ENCODE data around the gene MINDY4B. TPM values are rescaled to one million over a fixed set of nuclear protein-coding genes. Genes with fewer than 3 reads are reported as not detected.

Gene MINDY4B
- total RNA-seq, 2 donors from 2014 or later = not detected

DNA sequence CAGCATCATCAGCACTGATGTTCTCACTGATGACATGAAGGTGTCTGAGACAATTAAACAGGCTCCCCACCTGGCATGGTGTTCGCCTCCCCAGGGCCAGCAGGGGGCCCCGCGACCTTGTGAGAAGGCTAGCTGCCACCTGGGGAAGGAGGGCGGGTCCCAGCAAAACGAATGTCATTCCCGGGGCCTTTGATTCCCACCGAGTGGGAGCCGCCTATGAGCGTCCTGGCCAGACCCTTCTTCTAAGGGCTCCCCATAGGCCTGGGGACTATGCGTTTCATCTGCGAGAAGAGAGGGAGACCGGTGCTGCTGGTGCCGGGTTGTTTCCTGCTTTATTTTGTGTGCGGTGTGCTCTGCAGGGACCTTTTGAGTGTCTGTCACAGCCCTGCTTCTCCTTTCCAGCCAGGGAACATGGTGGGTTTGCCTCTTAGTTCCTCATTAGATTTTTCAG lies 20.5 kb upstream of the MINDY4B start:
- TF ChIP-seq, protein P1, sequence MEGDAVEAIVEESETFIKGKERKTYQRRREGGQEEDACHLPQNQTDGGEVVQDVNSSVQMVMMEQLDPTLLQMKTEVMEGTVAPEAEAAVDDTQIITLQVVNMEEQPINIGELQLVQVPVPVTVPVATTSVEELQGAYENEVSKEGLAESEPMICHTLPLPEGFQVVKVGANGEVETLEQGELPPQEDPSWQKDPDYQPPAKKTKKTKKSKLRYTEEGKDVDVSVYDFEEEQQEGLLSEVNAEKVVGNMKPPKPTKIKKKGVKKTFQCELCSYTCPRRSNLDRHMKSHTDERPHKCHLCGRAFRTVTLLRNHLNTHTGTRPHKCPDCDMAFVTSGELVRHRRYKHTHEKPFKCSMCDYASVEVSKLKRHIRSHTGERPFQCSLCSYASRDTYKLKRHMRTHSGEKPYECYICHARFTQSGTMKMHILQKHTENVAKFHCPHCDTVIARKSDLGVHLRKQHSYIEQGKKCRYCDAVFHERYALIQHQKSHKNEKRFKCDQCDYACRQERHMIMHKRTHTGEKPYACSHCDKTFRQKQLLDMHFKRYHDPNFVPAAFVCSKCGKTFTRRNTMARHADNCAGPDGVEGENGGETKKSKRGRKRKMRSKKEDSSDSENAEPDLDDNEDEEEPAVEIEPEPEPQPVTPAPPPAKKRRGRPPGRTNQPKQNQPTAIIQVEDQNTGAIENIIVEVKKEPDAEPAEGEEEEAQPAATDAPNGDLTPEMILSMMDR (IDR thresholded peaks at IDR 0.05) = peak; percentile 13 to 72 (median 57)
- no peak for TF ChIP-seq POLR2A (IDR thresholded peaks at IDR 0.05)
- no peaks in the 10 kb centered on the region for H3K9me3 ChIP-seq
- intact Hi-C loops (cut with DNase I) = no loop called here
- 13% methylated on average over 14 of the region's 14 CpGs for WGBS, 2 donors
- no peak overlapping the region for H3K27ac ChIP-seq
- no peak overlapping the region for H3K4me3 ChIP-seq
- peaks cover 3% of the 10 kb centered on the region for H3K4me1 ChIP-seq
- DNase-seq (peak; percentile 43 to 65 (median 48)), ATAC-seq (peak; percentile 53)
- H3K27me3 ChIP-seq = no peaks in the 10 kb centered on the region
- no peaks in the 10 kb centered on the region for H3K36me3 ChIP-seq (replicated peaks in 1 of 2; ENCODE audit: insufficient read depth in 1 of 2, low read depth in 2 of 2)

DNA sequence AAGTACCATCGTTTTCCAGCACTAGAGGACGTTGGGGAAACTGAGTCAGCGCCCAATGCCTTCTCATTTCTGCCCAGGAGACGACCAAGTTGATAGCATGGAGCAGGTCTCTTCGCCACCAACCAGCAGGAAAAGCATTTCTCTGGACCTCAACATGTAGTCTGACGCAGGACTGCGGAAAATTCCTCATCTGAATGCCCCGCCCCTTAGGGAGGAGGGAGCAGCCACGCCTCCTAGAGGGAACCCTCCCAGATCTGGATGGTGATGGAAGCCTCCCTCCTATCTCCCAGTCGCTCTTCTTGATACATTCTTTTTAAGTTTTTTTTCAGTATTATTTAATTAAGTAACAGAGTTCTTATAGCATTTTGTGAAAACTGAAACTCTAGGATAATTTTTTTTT lies 17.4 kb upstream of the MINDY4B start:
- peak in 1 of 4 donors; percentile 17 for DNase-seq

DNA sequence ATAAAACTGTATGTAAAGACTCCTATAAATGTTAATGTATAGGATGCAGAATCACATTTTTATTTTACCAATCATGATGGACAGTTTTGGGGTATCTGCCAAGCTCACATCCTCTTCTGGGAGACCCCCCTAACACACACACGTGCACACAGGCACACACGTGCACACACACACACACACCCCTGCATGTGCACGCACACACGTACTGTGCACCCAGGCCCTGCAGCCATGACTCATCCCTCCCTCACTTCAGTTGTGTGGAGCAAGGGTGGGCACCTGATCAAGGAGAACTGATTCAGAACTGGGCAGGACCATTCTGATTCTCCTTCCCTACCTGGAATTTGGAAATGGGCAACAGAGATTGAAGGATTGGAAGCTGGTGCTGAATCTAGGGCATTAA lies 16.0 kb upstream of the MINDY4B start:
- Histone ChIP-seq H3K9me3 (no peaks in the 10 kb centered on the region), H3K36me3 (replicated peaks in 1 of 2; ENCODE audit: insufficient read depth in 1 of 2, low read depth in 2 of 2) (no peaks in the 10 kb centered on the region), H3K4me1 (peaks cover 3% of the 10 kb centered on the region), H3K27ac (no peak overlapping the region), H3K4me3 (no peak overlapping the region), H3K27me3 (no peaks in the 10 kb centered on the region)
- intact Hi-C loops (cut with DNase I) = no loop called here
- TF ChIP-seq, protein P1 (IDR thresholded peaks at IDR 0.05) = no peak
- TF ChIP-seq POLR2A (IDR thresholded peaks at IDR 0.05) = no peak
- no peak for ATAC-seq
- 65 to 66% methylated on average over 4 of the region's 4 CpGs for WGBS, 2 donors
- no peak for DNase-seq

More for the DNA sequence above, 17.4 kb upstream of the MINDY4B start:
- Histone ChIP-seq H3K27me3 (no peaks in the 10 kb centered on the region), H3K9me3 (no peaks in the 10 kb centered on the region), H3K4me3 (no peak overlapping the region), H3K36me3 (replicated peaks in 1 of 2; ENCODE audit: insufficient read depth in 1 of 2, low read depth in 2 of 2) (no peaks in the 10 kb centered on the region), H3K27ac (no peak overlapping the region), H3K4me1 (peaks cover 3% of the 10 kb centered on the region)
- TF ChIP-seq POLR2A (IDR thresholded peaks at IDR 0.05) = no peak
- TF ChIP-seq, protein P1 (IDR thresholded peaks at IDR 0.05) = no peak
- intact Hi-C loops (cut with DNase I) = no loop called here
- no peak for ATAC-seq
- 52 to 53% methylated on average over 10 of the region's 10 CpGs for WGBS, 2 donors

DNA sequence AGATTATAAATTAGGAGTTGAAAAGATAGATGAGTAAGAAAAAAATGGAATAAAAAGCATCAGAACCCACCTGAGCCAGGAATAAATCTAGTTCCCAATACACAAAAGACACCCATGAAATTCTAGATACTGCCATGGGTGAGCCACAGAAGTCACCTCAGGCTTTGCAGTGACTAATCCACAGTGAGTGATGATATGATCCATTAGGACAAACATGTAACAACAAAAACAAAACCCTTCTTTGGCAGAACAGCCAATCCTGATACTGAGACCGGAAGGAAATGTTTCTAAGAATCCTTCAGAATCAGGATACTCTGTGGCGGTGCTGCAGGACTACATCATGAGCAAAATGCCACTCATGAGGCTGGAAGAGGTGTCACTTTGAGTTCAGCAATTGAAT lies 15.0 kb upstream of the MINDY4B start:
- intact Hi-C loops (cut with DNase I) = no loop called here
- Histone ChIP-seq H3K4me3 (no peak overlapping the region), H3K9me3 (no peaks in the 10 kb centered on the region), H3K36me3 (replicated peaks in 1 of 2; ENCODE audit: insufficient read depth in 1 of 2, low read depth in 2 of 2) (no peaks in the 10 kb centered on the region), H3K27ac (no peak overlapping the region), H3K4me1 (no peaks in the 10 kb centered on the region), H3K27me3 (no peaks in the 10 kb centered on the region)
- DNase-seq = no peak
- 82 to 84% methylated on average over 2 of the region's 2 CpGs for WGBS, 2 donors
- no peak for ATAC-seq
- TF ChIP-seq, protein P1 (IDR thresholded peaks at IDR 0.05) = no peak
- no peak for TF ChIP-seq POLR2A (IDR thresholded peaks at IDR 0.05)

DNA sequence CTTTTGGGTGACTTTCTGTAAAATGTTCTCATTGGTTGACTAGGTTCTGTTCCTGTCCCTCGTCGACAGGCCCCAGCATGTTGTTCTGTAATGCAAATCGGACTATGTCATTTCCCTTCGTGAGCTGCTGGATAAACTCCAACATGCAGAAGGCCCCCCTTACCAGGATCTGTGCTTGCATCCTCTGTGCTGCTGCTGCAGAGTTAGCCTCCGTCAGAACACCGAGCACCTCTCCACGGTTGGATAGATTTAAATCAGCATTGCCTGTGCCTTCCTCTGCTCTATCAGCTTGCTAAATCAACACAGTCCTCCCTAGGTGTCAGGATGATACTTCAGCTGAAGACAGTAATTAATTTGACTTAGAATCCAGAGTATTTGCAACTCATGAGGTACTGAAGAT lies 12.7 kb upstream of the MINDY4B start:
- WGBS, 2 donors = 20 to 36% methylated on average over 7 of the region's 7 CpGs
- intact Hi-C loops (cut with DNase I) = no loop called here
- no peaks in the 10 kb centered on the region for H3K9me3 ChIP-seq
- no peak overlapping the region for H3K27ac ChIP-seq
- ATAC-seq = no peak
- no peaks in the 10 kb centered on the region for H3K4me1 ChIP-seq
- H3K36me3 ChIP-seq (replicated peaks in 1 of 2; ENCODE audit: insufficient read depth in 1 of 2, low read depth in 2 of 2) = no peaks in the 10 kb centered on the region
- TF ChIP-seq, protein P1 (IDR thresholded peaks at IDR 0.05) = no peak
- no peak for TF ChIP-seq POLR2A (IDR thresholded peaks at IDR 0.05)
- H3K4me3 ChIP-seq = no peak overlapping the region
- no peak for DNase-seq
- H3K27me3 ChIP-seq = no peaks in the 10 kb centered on the region
